MCF 10A (cell line): Measurements from ENCODE around the gene KCNJ16. TPM values are rescaled to one million over a fixed set of nuclear protein-coding genes. Genes with fewer than 3 reads are reported as not detected.
A peak's percentile ranks its signal among the peaks of the same experiment; 100 is the strongest.

ENCODE experiments used
- BruUV-seq: library from RNA; stranded (reverse); fragments of 400-500 nt; replicated peaks from 2 replicates; lab custom pipeline; 2021; lab: Mats Ljungman, UMichigan
- CTCF ChIA-PET: fragments of 300-600 bp; sonication (Branson Sonifier 250); formaldehyde crosslinking; extraction: SDS; loops from one replicate; lab custom pipeline; 2021; ENCODE audit warnings: antibody characterized with exemption, inconsistent platforms; lab: Yijun Ruan, JAX
- POLR2A ChIA-PET: fragments of 300-600, 350-650 bp; sonication (Branson Sonifier 250); formaldehyde crosslinking; extraction: SDS; loops from one replicate; lab custom pipeline; 2020; ENCODE audit warnings: antibody characterized with exemption, inconsistent platforms; lab: Yijun Ruan, JAX
- DNase-seq: peaks from one replicate; pipeline ENCODE4 v3.0.0-alpha.2; 2018; ENCODE audit not compliant: unreplicated experiment
- H3K27ac Mint-ChIP-seq: one replicate; pipeline ENCODE4 v1.8.0; 2022; ENCODE audit warnings: mild to moderate bottlenecking, low read depth, mixed read lengths; ENCODE audit not compliant: unreplicated experiment
- H3K27me3 Mint-ChIP-seq: one replicate; pipeline ENCODE4 v1.8.0; 2022; ENCODE audit warnings: mixed read lengths; ENCODE audit not compliant: insufficient read depth, unreplicated experiment
- H3K36me3 Mint-ChIP-seq: one replicate; pipeline ENCODE4 v1.8.0; 2022; ENCODE audit warnings: mild to moderate bottlenecking, moderate library complexity, mixed read lengths; ENCODE audit not compliant: insufficient read depth, unreplicated experiment
- H3K4me1 Mint-ChIP-seq: one replicate; pipeline ENCODE4 v1.8.0; 2022; ENCODE audit warnings: mixed read lengths; ENCODE audit not compliant: insufficient read depth, unreplicated experiment
- H3K4me3 Mint-ChIP-seq: one replicate; pipeline ENCODE4 v1.8.0; 2022; ENCODE audit warnings: mild to moderate bottlenecking, moderate library complexity, mixed read lengths; ENCODE audit not compliant: unreplicated experiment
- H3K9me3 Mint-ChIP-seq: one replicate; pipeline ENCODE4 v1.8.0; 2022; ENCODE audit warnings: mixed read lengths; ENCODE audit not compliant: unreplicated experiment
- intact Hi-C: fragments of 100-400 bp; cut with micrococcal nuclease; formaldehyde crosslinking; loops from 2 replicates; pipeline ENCODE4 v1.14.1; 2022
- total RNA-seq: library from RNA; stranded (reverse); gene quantifications from 2 replicates; pipeline ENCODE4 v1.2.3, GENCODE V29; 2022
- TF ChIP-seq, protein P1 (sequence below): fragments of 200-600 bp; IDR thresholded peaks from one replicate; pipeline ENCODE4 v1.8.0; 2022; ENCODE audit warnings: antibody characterized with exemption, mild to moderate bottlenecking; ENCODE audit not compliant: unreplicated experiment

The KCNJ16 gene
- total RNA-seq, 1 experiment from 2014 or later: 0.42 TPM

DNA sequence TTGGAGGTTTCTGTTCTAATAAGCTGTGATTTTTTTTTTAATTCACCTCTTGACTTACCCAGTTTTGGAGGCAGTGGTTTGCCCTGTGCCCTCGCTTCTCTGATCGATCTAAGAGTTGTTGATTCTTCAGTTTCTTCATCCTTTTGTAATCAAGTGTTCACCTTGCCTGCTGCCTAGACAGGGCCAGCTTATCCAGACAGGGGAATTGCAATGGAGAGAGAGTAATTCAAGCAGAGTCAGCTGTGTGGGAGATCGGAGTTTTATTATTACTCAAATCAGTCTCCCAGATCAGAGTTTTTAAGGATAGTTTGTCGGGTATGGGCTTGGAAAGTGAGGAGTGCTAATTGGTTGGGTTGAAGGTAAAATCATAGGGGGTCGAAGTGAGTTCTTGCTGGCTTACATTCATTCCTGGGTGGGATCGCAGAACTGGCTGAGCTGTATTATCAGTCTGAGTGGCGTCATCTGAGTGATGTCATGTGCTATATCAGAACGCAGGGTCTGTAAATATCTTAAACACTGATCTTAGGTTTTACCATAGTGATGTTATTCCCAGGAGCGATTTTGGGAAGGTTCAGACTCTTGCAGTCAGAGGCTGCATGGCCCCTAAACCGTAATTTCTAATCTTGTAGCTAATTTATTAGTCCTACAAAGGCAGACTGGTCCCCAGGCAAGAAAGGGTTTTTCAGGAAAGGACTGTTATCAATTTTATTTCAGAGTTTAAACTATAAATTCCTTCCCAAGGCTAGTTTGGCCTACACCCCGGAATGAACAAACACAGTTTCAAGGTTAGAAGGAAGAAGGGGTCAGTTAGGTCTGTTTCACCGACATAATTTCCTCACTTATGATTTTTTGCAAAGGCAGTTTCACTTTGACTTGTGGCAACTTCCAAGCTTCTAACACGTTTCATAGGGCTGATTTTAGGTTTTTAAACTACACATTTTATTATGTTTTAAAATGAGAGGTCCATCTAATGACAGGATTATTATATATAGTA, 21.5 kb upstream of the KCNJ16 start:
- intact Hi-C loops: no loop called here
- Mint-ChIP-seq H3K27ac (peak overlapping the region; percentile 74), H3K9me3 (no peaks in the 10 kb centered on the region), H3K4me1 (peaks cover 13% of the 10 kb centered on the region), H3K36me3 (no peaks in the 10 kb centered on the region), H3K27me3 (no peaks in the 10 kb centered on the region), H3K4me3 (no peak overlapping the region)
- ChIA-PET POLR2A (interaction anchor here (1.6 kb wide), 1 partner anchor 16 kb away, joined by 3 read pairs; no protein-coding TSS in a partner anchor), CTCF (interaction anchor here (0.7 to 0.8 kb wide), 2 partner anchors 92 to 458 kb away, joined by 3 to 5 read pairs; no protein-coding TSS in a partner anchor)
- BruUV-seq: no TSS peak
- TF ChIP-seq, protein P1, sequence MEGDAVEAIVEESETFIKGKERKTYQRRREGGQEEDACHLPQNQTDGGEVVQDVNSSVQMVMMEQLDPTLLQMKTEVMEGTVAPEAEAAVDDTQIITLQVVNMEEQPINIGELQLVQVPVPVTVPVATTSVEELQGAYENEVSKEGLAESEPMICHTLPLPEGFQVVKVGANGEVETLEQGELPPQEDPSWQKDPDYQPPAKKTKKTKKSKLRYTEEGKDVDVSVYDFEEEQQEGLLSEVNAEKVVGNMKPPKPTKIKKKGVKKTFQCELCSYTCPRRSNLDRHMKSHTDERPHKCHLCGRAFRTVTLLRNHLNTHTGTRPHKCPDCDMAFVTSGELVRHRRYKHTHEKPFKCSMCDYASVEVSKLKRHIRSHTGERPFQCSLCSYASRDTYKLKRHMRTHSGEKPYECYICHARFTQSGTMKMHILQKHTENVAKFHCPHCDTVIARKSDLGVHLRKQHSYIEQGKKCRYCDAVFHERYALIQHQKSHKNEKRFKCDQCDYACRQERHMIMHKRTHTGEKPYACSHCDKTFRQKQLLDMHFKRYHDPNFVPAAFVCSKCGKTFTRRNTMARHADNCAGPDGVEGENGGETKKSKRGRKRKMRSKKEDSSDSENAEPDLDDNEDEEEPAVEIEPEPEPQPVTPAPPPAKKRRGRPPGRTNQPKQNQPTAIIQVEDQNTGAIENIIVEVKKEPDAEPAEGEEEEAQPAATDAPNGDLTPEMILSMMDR: no peak
- no peak for DNase-seq

GRCh38 chr17:70055000-70055399, 20.0 kb upstream of the KCNJ16 start:
- Mint-ChIP-seq H3K36me3 (no peaks in the 10 kb centered on the region), H3K27ac (no peak overlapping the region)

DNA sequence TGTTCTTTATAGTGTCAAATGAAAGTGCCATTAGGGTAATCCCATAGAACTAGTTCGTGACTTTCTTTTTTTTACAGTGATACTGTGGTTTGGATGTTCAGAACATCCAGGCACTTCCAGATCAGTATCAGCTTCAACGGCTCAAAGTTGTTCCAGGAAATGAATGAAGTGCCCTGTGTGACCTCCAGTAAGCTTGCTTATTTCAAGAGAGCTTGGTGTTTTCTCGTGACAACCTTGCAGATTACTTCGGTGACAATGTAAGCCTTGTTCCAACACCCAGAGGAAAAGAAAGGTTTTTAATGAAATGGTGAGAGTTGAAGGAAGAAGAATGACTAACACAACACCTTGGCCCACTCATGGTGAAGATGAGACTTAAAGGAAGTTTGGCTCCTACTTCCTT, 16.0 kb upstream of the KCNJ16 start:
- TF ChIP-seq, protein P1: no peak
- BruUV-seq: no TSS peak
- Mint-ChIP-seq H3K4me3 (no peak overlapping the region), H3K27ac (peak overlapping the region; percentile 26), H3K36me3 (no peaks in the 10 kb centered on the region), H3K27me3 (no peaks in the 10 kb centered on the region), H3K4me1 (peaks cover 14% of the 10 kb centered on the region), H3K9me3 (no peaks in the 10 kb centered on the region)
- DNase-seq: no peak
- POLR2A ChIA-PET: no interaction called here
- intact Hi-C loops: no loop called here
- CTCF ChIA-PET: interaction anchor here (0.7 kb wide), 1 partner anchor 19 kb away, joined by 4 read pairs; no protein-coding TSS in a partner anchor

More at GRCh38 chr17:70055000-70055399, 20.0 kb upstream of the KCNJ16 start:
- TF ChIP-seq, protein P1: no peak
- no TSS peak for BruUV-seq
- no peak overlapping the region for H3K4me3 Mint-ChIP-seq
- peaks cover 24% of the 10 kb centered on the region for H3K4me1 Mint-ChIP-seq
- ChIA-PET POLR2A (interaction anchor here (0.6 kb wide), 1 partner anchor 8 kb away, joined by 3 read pairs; no protein-coding TSS in a partner anchor), CTCF (no interaction called here)
- no peak for DNase-seq
- intact Hi-C loops: no loop called here
- no peaks in the 10 kb centered on the region for H3K27me3 Mint-ChIP-seq
- H3K9me3 Mint-ChIP-seq: no peaks in the 10 kb centered on the region

DNA sequence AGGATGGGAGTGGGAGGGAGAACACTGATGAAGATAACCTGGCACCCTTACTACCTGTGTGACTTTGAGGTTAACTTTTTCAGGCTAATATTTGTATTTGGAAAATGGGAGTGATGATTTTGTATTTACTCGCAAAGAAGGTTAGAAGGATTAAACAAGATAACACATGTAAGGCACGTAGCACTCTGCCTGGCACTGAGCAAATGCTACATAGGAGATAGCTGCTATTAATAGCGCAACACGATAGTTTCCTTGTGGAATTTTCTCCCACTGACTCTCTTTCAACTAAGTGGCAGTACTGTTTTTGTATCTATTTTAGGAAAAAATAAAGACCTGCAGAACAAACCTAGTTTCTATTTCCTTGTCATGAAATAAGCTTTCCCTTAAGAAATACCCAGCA, 15.4 kb upstream of the KCNJ16 start:
- H3K4me3 Mint-ChIP-seq: no peak overlapping the region
- no peaks in the 10 kb centered on the region for H3K36me3 Mint-ChIP-seq
- DNase-seq: no peak
- H3K9me3 Mint-ChIP-seq: no peaks in the 10 kb centered on the region
- TF ChIP-seq, protein P1: no peak
- H3K27ac Mint-ChIP-seq: no peak overlapping the region
- intact Hi-C loops: no loop called here
- ChIA-PET CTCF (no interaction called here), POLR2A (no interaction called here)
- no peaks in the 10 kb centered on the region for H3K27me3 Mint-ChIP-seq
- H3K4me1 Mint-ChIP-seq: peaks cover 14% of the 10 kb centered on the region
- no TSS peak for BruUV-seq
